ENCODE measurements around the gene CDK9.

The CDK9 gene

GRCh38 chr9:127812936-127813675 lies 27.3 kb downstream of the CDK9 start:
- Histone ChIP-seq H3K27me3 (ENCODE audit: low read depth, low read length) (no peaks in the 10 kb centered on the region), H3K9ac (ENCODE audit: low read length) (no peak overlapping the region), H3K4me2 (ENCODE audit: low read length) (no peak overlapping the region), H3K4me3 (ENCODE audit: low read length) (no peak overlapping the region), H3K27ac (ENCODE audit: low read length) (no peak overlapping the region), H3K79me2 (ENCODE audit: low read length) (no peaks in the 10 kb centered on the region), H4K20me1 (ENCODE audit: insufficient read depth, low read length) (0 out of 2 replicates have a peak, but pooled peaks cover 2% of the 10 kb centered on the region), H3K4me1 (ENCODE audit: low read length) (no peaks in the 10 kb centered on the region), H3K9me3 (ENCODE audit: insufficient read depth, low read length) (no peaks in the 10 kb centered on the region), H2AFZ (ENCODE audit: low read depth, low read length) (no peak overlapping the region), H3K36me3 (replicated peaks; ENCODE audit: low read depth, low read length) (peaks cover 39% of the 10 kb centered on the region)
- TF ChIP-seq CTCF (IDR thresholded peaks at IDR 0.05; ENCODE audit: low read depth, low read length) (no peak), EZH2phosphoT487 (IDR thresholded peaks at IDR 0.05; ENCODE audit: low read depth) (no peak)

- Histone ChIP-seq H3K9ac (ENCODE audit: low read length) (no peak overlapping the region), H3K9me3 (ENCODE audit: insufficient read depth, low read length) (no peaks in the 10 kb centered on the region), H3K36me3 (replicated peaks; ENCODE audit: low read depth, low read length) (peaks cover 33% of the 10 kb centered on the region), H3K4me2 (ENCODE audit: low read length) (no peak overlapping the region), H3K79me2 (ENCODE audit: low read length) (no peaks in the 10 kb centered on the region), H2AFZ (ENCODE audit: low read depth, low read length) (no peak overlapping the region), H4K20me1 (ENCODE audit: insufficient read depth, low read length) (no peaks in the 10 kb centered on the region), H3K27me3 (ENCODE audit: low read depth, low read length) (no peaks in the 10 kb centered on the region), H3K4me3 (ENCODE audit: low read length) (no peak overlapping the region), H3K27ac (ENCODE audit: low read length) (no peak overlapping the region), H3K4me1 (ENCODE audit: low read length) (no peaks in the 10 kb centered on the region)
- no peak for TF ChIP-seq CTCF (IDR thresholded peaks at IDR 0.05; ENCODE audit: low read depth, low read length)
- no peak for TF ChIP-seq EZH2phosphoT487 (IDR thresholded peaks at IDR 0.05; ENCODE audit: low read depth)
Observed at GRCh38 chr9:127813686-127814226, 27.9 kb downstream of the CDK9 start.

- Histone ChIP-seq H3K9me3 (ENCODE audit: insufficient read depth, low read length) (no peaks in the 10 kb centered on the region), H3K4me2 (ENCODE audit: low read length) (no peak overlapping the region), H4K20me1 (ENCODE audit: insufficient read depth, low read length) (no peaks in the 10 kb centered on the region), H3K9ac (ENCODE audit: low read length) (no peak overlapping the region), H3K79me2 (ENCODE audit: low read length) (no peaks in the 10 kb centered on the region), H3K36me3 (replicated peaks; ENCODE audit: low read depth, low read length) (peaks cover 27% of the 10 kb centered on the region), H3K4me1 (ENCODE audit: low read length) (no peaks in the 10 kb centered on the region), H2AFZ (ENCODE audit: low read depth, low read length) (no peak overlapping the region), H3K27ac (ENCODE audit: low read length) (no peak overlapping the region), H3K4me3 (ENCODE audit: low read length) (no peak overlapping the region), H3K27me3 (ENCODE audit: low read depth, low read length) (no peaks in the 10 kb centered on the region)
- TF ChIP-seq EZH2phosphoT487 (IDR thresholded peaks at IDR 0.05; ENCODE audit: low read depth): no peak
- TF ChIP-seq CTCF (IDR thresholded peaks at IDR 0.05; ENCODE audit: low read depth, low read length): no peak
Observed at GRCh38 chr9:127814619-127815511, 29.0 kb downstream of the CDK9 start.
